ENCODE results near the gene C1orf87.

DNA sequence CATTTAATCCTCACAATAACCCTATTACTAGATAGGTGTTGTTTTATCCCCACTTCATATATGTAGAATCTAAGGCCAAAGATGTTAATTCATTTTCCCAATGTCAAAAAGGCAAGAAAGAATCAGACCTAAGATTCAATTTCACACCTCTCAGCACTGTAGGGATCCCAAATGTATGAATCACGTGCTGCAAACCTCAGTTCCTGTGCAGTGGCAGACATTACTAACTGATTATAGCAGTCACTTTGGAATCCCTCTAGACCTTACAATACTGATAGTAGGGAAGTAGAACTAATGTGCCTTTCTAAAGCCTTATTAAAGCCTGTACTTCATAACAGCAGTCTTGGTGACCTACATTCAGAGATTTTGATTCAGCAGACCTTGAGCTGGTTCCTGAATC is 2.3 kb downstream of the C1orf87 start:
- TF ChIP-seq GATA2 (IDR thresholded peaks at IDR 0.05; ENCODE audit: low read depth, low read length) (no peak), GATA3 (IDR thresholded peaks at IDR 0.05; ENCODE audit: low read depth, low read length) (no peak)

Measured in SH-SY5Y (cell line).